ENCODE measurements around the gene CDK5RAP3.

GRCh38 chr17:48011405-48012150 lies 40.7 kb downstream of the CDK5RAP3 start:
- TF ChIP-seq, protein P1, sequence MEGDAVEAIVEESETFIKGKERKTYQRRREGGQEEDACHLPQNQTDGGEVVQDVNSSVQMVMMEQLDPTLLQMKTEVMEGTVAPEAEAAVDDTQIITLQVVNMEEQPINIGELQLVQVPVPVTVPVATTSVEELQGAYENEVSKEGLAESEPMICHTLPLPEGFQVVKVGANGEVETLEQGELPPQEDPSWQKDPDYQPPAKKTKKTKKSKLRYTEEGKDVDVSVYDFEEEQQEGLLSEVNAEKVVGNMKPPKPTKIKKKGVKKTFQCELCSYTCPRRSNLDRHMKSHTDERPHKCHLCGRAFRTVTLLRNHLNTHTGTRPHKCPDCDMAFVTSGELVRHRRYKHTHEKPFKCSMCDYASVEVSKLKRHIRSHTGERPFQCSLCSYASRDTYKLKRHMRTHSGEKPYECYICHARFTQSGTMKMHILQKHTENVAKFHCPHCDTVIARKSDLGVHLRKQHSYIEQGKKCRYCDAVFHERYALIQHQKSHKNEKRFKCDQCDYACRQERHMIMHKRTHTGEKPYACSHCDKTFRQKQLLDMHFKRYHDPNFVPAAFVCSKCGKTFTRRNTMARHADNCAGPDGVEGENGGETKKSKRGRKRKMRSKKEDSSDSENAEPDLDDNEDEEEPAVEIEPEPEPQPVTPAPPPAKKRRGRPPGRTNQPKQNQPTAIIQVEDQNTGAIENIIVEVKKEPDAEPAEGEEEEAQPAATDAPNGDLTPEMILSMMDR (conservative IDR thresholded peaks at IDR 0.05; ENCODE audit: low read length) = peak; percentile 75
- no peak for TF ChIP-seq EZH2phosphoT487 (IDR thresholded peaks at IDR 0.05; ENCODE audit: borderline replicate concordance)

All from Loucy (cell line).